Stomach smooth muscle (tissue), 2 donors: ENCODE data around the gene SLC35F1.

Experiments
- H3K27ac ChIP-seq: one replicate; pipeline ENCODE4 v1.7.0; 2013; ENCODE audit warnings: mild to moderate bottlenecking, low read length, inconsistent platforms
- H3K27me3 ChIP-seq, 2 donors: one replicate each; pipeline ENCODE4 v1.7.0; 2013; ENCODE audit warnings: low read length in 2 of 2; ENCODE audit not compliant: insufficient read depth in 2 of 2, control insufficient read depth in 1 of 2
- H3K36me3 ChIP-seq, 2 donors: one replicate each; pipeline ENCODE4 v1.7.0; 2013; ENCODE audit warnings: low read length in 2 of 2; ENCODE audit not compliant: control insufficient read depth in 2 of 2, insufficient read depth in 2 of 2
- H3K4me1 ChIP-seq: one replicate; pipeline ENCODE4 v1.7.0; 2013; ENCODE audit warnings: low read length; ENCODE audit not compliant: control insufficient read depth, insufficient read depth
- H3K4me3 ChIP-seq, 2 donors: one replicate each; pipeline ENCODE4 v1.7.0; 2013; ENCODE audit warnings: low read length in 2 of 2
- H3K9ac ChIP-seq, 2 donors: one replicate each; pipeline ENCODE4 v1.7.0; 2013; ENCODE audit warnings: low read length in 2 of 2, mild to moderate bottlenecking in 1 of 2
- H3K9me3 ChIP-seq, 2 donors: one replicate each; pipeline ENCODE4 v1.7.0; 2013; ENCODE audit warnings: low read length in 2 of 2; ENCODE audit not compliant: control insufficient read depth in 2 of 2
- donor health status: healthy.
- donor health status: Pancreatic carcinoma.

The SLC35F1 gene

GRCh38 chr6:118350881-118351430 is 443.9 kb downstream of the SLC35F1 start:
- H3K27ac ChIP-seq, result peak overlapping the region; percentile 80

GRCh38 chr6:118353564-118353963 is 446.5 kb downstream of the SLC35F1 start:
- no peak overlapping the region for H3K4me3 ChIP-seq
- H3K9me3 ChIP-seq, result no peaks in the 10 kb centered on the region
- H3K36me3 ChIP-seq, result no peaks in the 10 kb centered on the region
- H3K9ac ChIP-seq, result no peak overlapping the region
- H3K27me3 ChIP-seq, result no peaks in the 10 kb centered on the region
- peak overlapping the region; percentile 6 for H3K27ac ChIP-seq
- peaks cover 18% of the 10 kb centered on the region for H3K4me1 ChIP-seq

More at GRCh38 chr6:118350881-118351430, 443.9 kb downstream of the SLC35F1 start:
- H3K27me3 ChIP-seq, result no peaks in the 10 kb centered on the region
- H3K36me3 ChIP-seq, result no peaks in the 10 kb centered on the region
- H3K9ac ChIP-seq, result no peak overlapping the region
- H3K9me3 ChIP-seq, result no peaks in the 10 kb centered on the region
- H3K4me3 ChIP-seq, result no peak overlapping the region
- peaks cover 29% of the 10 kb centered on the region for H3K4me1 ChIP-seq

DNA sequence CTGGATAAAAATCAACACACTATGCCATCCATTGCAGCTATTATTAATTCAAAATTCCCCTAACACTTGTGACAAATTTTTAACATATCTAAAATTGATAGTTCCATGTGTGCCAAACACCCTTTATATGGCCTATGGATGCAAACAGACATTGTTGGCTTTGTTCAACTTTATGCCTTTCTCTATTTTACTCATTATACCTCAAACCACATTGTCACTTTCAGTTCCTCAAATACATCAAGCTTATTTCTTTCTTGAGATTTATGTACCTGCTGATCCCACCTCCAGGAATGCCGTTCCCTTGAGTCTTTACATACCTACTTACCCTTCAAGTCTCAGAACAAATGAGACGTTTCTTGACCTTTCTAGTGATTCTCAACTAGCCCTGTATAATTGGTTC is 447.6 kb downstream of the SLC35F1 start:
- Histone ChIP-seq H3K27me3 (no peaks in the 10 kb centered on the region), H3K9me3 (no peaks in the 10 kb centered on the region), H3K4me3 (no peak overlapping the region), H3K27ac (no peak overlapping the region), H3K36me3 (no peaks in the 10 kb centered on the region), H3K9ac (no peak overlapping the region), H3K4me1 (peaks cover 9% of the 10 kb centered on the region)

- H3K36me3 ChIP-seq, result no peaks in the 10 kb centered on the region
- H3K27ac ChIP-seq, result no peak overlapping the region
- peak overlapping the region in 1 of 2 donors; percentile 12 for H3K4me3 ChIP-seq
- H3K9me3 ChIP-seq, result no peaks in the 10 kb centered on the region
- H3K9ac ChIP-seq, result no peak overlapping the region
- H3K4me1 ChIP-seq, result peaks cover 5% of the 10 kb centered on the region
- H3K27me3 ChIP-seq, result no peaks in the 10 kb centered on the region
Measured at GRCh38 chr6:118356054-118356453, 449.0 kb downstream of the SLC35F1 start.

GRCh38 chr6:118356686-118357085 is 449.6 kb downstream of the SLC35F1 start:
- peaks cover 2% of the 10 kb centered on the region for H3K4me1 ChIP-seq
- H3K9me3 ChIP-seq, result no peaks in the 10 kb centered on the region
- no peaks in the 10 kb centered on the region for H3K27me3 ChIP-seq
- H3K9ac ChIP-seq, result no peak overlapping the region
- no peak overlapping the region for H3K4me3 ChIP-seq
- no peaks in the 10 kb centered on the region for H3K36me3 ChIP-seq
- H3K27ac ChIP-seq, result no peak overlapping the region
